ENCODE measurements around the gene BMPER.

Gene BMPER

DNA sequence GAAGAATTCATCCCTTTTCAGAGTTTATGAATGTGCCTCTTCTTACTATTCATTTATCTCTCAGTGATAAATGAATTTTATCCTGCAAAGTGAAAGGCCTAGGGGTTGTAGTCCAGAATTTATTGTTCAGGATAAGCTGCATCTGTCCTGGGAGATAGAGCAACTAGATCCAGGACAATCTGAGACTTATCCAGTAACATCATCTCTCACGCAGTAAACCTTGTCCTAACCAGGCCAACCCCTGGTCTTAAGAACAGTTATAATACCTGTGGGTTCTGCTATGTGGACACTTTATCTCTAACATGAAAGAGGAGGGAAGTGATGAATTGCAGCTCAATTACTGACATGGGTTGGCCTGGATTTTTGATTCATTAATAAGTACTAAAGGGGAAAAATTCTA is 287.6 kb downstream of the BMPER start:
- Mint-ChIP-seq H3K27ac (no peak overlapping the region), H3K9me3 (ENCODE audit: low read depth) (no peaks in the 10 kb centered on the region), H3K36me3 (no peaks in the 10 kb centered on the region), H3K4me3 (no peak overlapping the region), H3K4me1 (ENCODE audit: low read depth) (no peaks in the 10 kb centered on the region), H3K27me3 (no peaks in the 10 kb centered on the region)

DNA sequence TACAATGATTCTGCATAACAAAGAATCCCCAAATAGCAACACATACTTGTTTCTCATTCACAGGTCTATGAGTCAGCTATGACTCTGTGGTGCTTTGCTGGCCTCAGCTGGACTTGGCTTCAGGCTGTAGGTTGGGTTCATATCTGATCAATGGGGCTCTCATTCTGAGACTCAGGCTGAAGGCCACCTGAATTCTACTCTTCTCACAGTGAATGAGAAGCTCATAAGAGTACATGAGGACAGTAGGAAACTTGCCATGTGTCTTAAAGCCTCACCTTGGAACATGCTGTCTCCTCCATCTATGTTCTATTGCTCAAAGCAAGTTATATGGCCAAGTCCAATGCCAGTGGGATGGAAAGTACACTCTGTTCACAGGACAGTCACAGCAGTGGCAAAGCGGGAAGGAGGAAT is 292.9 kb downstream of the BMPER start:
- Mint-ChIP-seq H3K27me3 (no peaks in the 10 kb centered on the region), H3K27ac (no peak overlapping the region), H3K4me1 (ENCODE audit: low read depth) (no peaks in the 10 kb centered on the region), H3K9me3 (ENCODE audit: low read depth) (no peaks in the 10 kb centered on the region), H3K36me3 (no peaks in the 10 kb centered on the region), H3K4me3 (no peak overlapping the region)
